A673 (cell line): ENCODE measurements around the gene SATB2. TPM values are rescaled to one million over a fixed set of nuclear protein-coding genes. Genes with fewer than 3 reads are reported as not detected.

Experiments used
- BruUV-seq: library from RNA; stranded (reverse); fragments of 400-500 nt; replicated peaks from 2 replicates; lab custom pipeline; 2021; lab: Mats Ljungman, UMichigan
- CTCF ChIA-PET: fragments of 300-600 bp; sonication (Branson Sonifier 250); formaldehyde crosslinking; loops from one replicate; lab custom pipeline; 2022; ENCODE audit warnings: antibody characterized with exemption; lab: Charles Lee
- POLR2A ChIA-PET: fragments of 300-600 bp; sonication (Branson Sonifier 250); formaldehyde crosslinking; loops from one replicate; lab custom pipeline; 2022; ENCODE audit warnings: antibody characterized with exemption; ENCODE audit not compliant: low non-redundant PET; lab: Charles Lee
- DNase-seq: peaks from one replicate; pipeline ENCODE4 v3.0.0-alpha.2; 2015; ENCODE audit warnings: low spot score
- H3K27ac ChIP-seq: fragments of 200-600 bp; sonication (generic); 2 replicates; pipeline ENCODE4 v1.5.1; 2016; ENCODE audit warnings: mixed run types, low read depth, mild to moderate bottlenecking, mixed read lengths, antibody characterized with exemption, low read length; ENCODE audit not compliant: poor library complexity, severe bottlenecking
- H3K27me3 ChIP-seq: fragments of 200-600 bp; sonication (generic); replicated peaks from 2 replicates; pipeline ENCODE4 v1.6.1; 2017; ENCODE audit warnings: mixed run types, low read depth, mild to moderate bottlenecking, mixed read lengths, antibody characterized with exemption, low read length; ENCODE audit not compliant: insufficient read depth, poor library complexity
- H3K36me3 ChIP-seq: fragments of 200-600 bp; sonication (generic); 2 replicates; pipeline ENCODE4 v1.6.1; 2016; ENCODE audit warnings: mixed run types, mild to moderate bottlenecking, mixed read lengths, antibody characterized with exemption, low read length; ENCODE audit not compliant: insufficient read depth, poor library complexity, severe bottlenecking
- H3K4me1 ChIP-seq: fragments of 200-600 bp; sonication (generic); 2 replicates; pipeline ENCODE4 v1.6.1; 2017; ENCODE audit warnings: mixed run types, mild to moderate bottlenecking, mixed read lengths, antibody characterized with exemption, low read length; ENCODE audit not compliant: insufficient read depth, poor library complexity, severe bottlenecking
- H3K4me3 ChIP-seq: fragments of 200-600 bp; sonication (generic); 2 replicates; pipeline ENCODE4 v1.5.1; 2016; ENCODE audit warnings: low read depth, mixed run types, mild to moderate bottlenecking, mixed read lengths, low read length; ENCODE audit not compliant: poor library complexity, severe bottlenecking
- H3K9me3 ChIP-seq: fragments of 200-600 bp; sonication (generic); 2 replicates; pipeline ENCODE4 v1.6.1; 2016; ENCODE audit warnings: mixed run types, low read depth, mild to moderate bottlenecking, mixed read lengths, antibody characterized with exemption, low read length; ENCODE audit not compliant: poor library complexity, severe bottlenecking
- EZH2 ChIP-seq: fragments of 200-600 bp; sonication (generic); IDR thresholded peaks from 2 replicates; pipeline ENCODE4 v1.6.1; 2017; ENCODE audit warnings: borderline replicate concordance, low read depth, mild to moderate bottlenecking, mixed read lengths, antibody characterized with exemption, low read length; ENCODE audit not compliant: poor library complexity, severe bottlenecking
- intact Hi-C: fragments of 100-400 bp; cut with micrococcal nuclease; formaldehyde crosslinking; loops from one replicate; pipeline ENCODE4 v1.10.0; 2022; ENCODE audit not compliant: unreplicated experiment
- total RNA-seq: library from RNA; stranded (reverse); gene quantifications from 2 replicates; pipeline ENCODE4 v1.2.3, GENCODE V29; 2021
- TF ChIP-seq, protein P1 (sequence below): fragments of 300-800, 200-600 bp; sonication (generic); conservative IDR thresholded peaks from 2 replicates; pipeline ENCODE4 v1.5.1; 2017; ENCODE audit warnings: low read depth, mild to moderate bottlenecking, antibody characterized with exemption, low read length, moderate library complexity, mixed read lengths

The SATB2 gene
- total RNA-seq, 1 experiment from 2014 or later = 23.2 TPM

DNA sequence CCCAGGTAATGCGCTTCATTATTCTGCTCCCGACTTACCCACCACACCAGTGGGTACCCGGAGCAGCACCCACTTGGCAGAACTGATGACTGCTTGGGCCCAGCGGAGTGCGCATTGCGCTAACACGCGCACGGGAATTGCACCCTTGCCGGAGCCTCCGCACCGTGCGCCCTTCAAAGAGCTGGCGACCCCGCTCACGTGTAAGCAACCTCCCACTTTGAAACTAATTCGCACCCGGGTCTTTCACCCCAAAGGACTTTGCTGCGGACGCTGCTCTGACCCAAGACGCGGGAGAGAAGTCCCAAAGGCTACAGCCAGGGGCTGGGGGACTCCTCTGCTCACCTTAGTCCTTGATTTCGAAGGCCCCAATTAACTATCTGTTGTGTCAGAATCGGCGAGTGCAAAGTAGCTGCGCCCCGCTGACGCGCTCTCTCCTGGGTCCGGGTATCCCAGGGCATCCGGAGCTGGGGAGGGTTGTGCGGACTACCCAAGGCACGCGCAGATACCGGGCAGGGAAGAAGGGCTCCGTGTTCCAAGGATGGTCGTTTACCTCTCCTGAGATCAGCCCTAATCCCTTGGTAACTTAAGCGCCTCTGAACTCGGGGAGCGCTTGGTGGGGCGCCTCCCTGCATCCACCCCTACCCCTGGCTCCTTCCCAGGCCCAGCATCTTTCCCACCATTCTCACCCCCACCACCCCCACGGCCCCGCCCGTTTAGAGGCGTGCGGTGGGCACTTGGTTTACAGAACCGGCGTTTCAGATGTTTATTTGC, 13.1 kb upstream of the SATB2 start:
- DNase-seq = no peak
- peaks cover 28% of the 10 kb centered on the region for H3K27me3 ChIP-seq
- BruUV-seq = no TSS peak
- no peaks in the 10 kb centered on the region for H3K36me3 ChIP-seq
- peak overlapping the region; percentile 42 for H3K4me3 ChIP-seq
- intact Hi-C loops = loop anchor here (5.0 to 10.0 kb wide), 2 partner anchors 266 to 394 kb away; no protein-coding TSS in a partner anchor
- H3K4me1 ChIP-seq = peaks cover 3% of the 10 kb centered on the region
- H3K27ac ChIP-seq = no peak overlapping the region
- ChIA-PET CTCF (interaction anchor here (0.6 to 0.9 kb wide), 4 partner anchors 11 to 131 kb away, joined by 3 to 5 read pairs (median 4); no protein-coding TSS in a partner anchor), POLR2A (interaction anchor here (0.6 kb wide), 1 partner anchor 30 kb away, joined by 7 read pairs; no protein-coding TSS in a partner anchor)
- TF ChIP-seq, protein P1, sequence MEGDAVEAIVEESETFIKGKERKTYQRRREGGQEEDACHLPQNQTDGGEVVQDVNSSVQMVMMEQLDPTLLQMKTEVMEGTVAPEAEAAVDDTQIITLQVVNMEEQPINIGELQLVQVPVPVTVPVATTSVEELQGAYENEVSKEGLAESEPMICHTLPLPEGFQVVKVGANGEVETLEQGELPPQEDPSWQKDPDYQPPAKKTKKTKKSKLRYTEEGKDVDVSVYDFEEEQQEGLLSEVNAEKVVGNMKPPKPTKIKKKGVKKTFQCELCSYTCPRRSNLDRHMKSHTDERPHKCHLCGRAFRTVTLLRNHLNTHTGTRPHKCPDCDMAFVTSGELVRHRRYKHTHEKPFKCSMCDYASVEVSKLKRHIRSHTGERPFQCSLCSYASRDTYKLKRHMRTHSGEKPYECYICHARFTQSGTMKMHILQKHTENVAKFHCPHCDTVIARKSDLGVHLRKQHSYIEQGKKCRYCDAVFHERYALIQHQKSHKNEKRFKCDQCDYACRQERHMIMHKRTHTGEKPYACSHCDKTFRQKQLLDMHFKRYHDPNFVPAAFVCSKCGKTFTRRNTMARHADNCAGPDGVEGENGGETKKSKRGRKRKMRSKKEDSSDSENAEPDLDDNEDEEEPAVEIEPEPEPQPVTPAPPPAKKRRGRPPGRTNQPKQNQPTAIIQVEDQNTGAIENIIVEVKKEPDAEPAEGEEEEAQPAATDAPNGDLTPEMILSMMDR = no peak
- no peak for TF ChIP-seq EZH2
- H3K9me3 ChIP-seq = no peaks in the 10 kb centered on the region

- intact Hi-C loops = loop anchor here (5.0 to 10.0 kb wide), 2 partner anchors 267 to 394 kb away; no protein-coding TSS in a partner anchor
- Histone ChIP-seq H3K9me3 (no peaks in the 10 kb centered on the region), H3K4me3 (no peak overlapping the region), H3K27me3 (peaks cover 33% of the 10 kb centered on the region), H3K4me1 (peaks cover 3% of the 10 kb centered on the region), H3K36me3 (no peaks in the 10 kb centered on the region), H3K27ac (no peak overlapping the region)
- TF ChIP-seq, protein P1 = no peak
- TF ChIP-seq EZH2 = no peak
- DNase-seq = no peak
- POLR2A ChIA-PET = no interaction called here
- CTCF ChIA-PET = interaction anchor here (0.6 kb wide), 2 partner anchors 10 to 493 kb away, joined by 3 to 4 read pairs; no protein-coding TSS in a partner anchor
- no TSS peak for BruUV-seq
Observed at GRCh38 chr2:199470361-199470671, 12.6 kb upstream of the SATB2 start.

DNA sequence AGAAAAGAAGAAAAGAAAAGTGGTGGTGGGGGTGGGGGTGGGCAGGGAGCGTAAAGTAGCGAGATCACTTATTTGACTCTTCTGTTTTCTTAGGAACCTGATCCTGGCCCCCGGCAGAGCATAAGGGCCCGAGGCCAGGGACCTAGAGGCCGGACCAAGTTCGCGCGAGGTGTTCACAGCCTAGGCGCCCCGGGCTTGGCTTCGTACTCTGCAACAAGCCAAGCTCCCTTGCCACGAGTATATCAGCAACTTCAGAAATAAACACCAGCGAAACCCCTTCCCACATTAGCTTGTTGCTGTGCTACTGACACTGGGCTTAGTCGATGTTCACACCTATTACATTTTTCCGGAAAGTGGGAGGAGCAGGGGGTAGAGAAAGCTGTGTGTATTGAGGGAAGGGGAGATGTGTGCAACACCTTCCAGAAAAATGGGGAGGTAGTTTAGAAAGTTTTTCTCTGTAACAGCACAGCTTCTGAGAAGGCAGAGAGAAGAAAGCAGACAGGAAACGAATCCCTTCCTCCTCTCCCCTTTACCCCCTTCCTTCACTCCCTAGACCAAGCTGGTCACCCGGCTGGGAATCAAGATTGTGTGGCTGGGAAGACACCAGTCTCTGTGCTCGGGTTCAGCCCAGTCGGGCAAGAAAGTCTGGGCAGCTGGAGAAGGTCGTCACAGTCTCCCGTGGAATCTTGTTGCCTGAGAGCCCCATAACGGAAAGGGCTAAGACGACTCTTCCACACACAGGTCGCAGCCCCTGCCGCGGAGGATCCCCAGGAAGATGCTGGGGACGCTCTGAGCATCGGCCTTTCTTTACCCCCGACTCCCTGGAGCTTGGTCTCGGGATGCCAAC, 12.0 kb upstream of the SATB2 start:
- Histone ChIP-seq H3K27me3 (peaks cover 38% of the 10 kb centered on the region), H3K27ac (no peak overlapping the region), H3K4me3 (no peak overlapping the region), H3K36me3 (no peaks in the 10 kb centered on the region), H3K4me1 (peaks cover 3% of the 10 kb centered on the region), H3K9me3 (no peaks in the 10 kb centered on the region)
- intact Hi-C loops = loop anchor here (5.0 to 10.0 kb wide), 2 partner anchors 268 to 395 kb away; no protein-coding TSS in a partner anchor
- ChIA-PET CTCF (interaction anchor here (0.6 kb wide), 1 partner anchor 494 kb away, joined by 3 read pairs; no protein-coding TSS in a partner anchor), POLR2A (no interaction called here)
- no peak for DNase-seq
- BruUV-seq = no TSS peak
- TF ChIP-seq EZH2 = no peak
- TF ChIP-seq, protein P1 = no peak
